ENCODE measurements around the gene TEAD1.

Gene TEAD1

GRCh38 chr11:12789054-12789453, 114.8 kb downstream of the TEAD1 start:
- no peak for DNase-seq (ENCODE audit: low read depth)

- no peak for DNase-seq (ENCODE audit: low read depth)
Observed at GRCh38 chr11:12789596-12790215, 115.5 kb downstream of the TEAD1 start.

DNA sequence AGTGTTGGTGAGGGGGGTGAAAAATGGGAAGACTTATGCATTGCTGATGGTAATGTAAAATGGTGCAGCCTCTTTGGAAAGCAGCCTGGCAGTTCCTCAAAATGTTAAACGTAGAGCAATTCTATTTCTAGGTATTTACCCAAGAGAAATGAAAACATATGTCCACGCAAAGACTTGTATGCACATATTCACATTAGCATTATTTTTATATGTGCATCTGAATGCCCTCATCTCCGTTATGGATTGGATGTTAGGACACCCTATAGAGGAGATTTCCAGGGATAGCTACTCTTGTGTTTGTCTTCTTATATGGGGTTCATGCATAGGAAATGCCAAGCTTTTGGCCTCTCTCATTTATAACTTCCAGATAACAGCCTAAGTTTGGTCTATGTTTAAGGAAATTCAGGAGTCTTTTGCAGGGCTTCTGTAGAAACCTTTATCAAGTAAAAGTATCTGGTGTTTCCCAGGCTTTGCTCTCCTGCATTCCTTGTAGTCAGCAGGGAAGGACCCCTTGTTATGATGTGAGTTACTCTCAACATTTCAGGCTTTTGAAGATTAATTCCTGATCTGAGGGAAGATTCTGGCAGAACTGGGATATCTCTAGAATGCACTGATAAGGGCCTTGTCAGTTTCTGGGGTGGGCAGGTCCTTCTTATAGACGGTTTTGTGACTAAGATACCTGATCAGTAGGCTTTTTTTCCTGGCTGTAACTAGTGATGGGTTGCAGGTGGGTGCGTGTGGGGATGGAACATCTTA, 116.8 kb downstream of the TEAD1 start:
- no peak for DNase-seq (ENCODE audit: low read depth)

DNA sequence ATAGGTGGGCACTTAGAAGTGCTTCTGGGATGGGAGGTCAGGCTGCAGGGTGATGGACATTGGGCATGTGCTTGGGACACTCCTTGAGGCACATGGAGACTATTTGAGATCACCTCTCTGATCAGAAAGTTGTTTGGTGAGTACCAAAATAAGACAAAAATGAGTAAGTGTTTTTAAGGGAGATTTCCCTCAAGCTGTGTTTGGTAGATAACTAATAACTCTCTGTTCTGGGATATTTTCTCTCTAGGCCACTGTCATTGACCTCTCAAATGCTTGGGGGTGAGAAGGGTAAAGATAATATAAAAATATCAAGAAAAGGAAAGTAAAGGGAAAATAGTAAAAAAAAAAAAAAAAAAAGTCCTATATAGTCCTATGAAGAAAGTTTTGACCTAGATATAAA, 117.8 kb downstream of the TEAD1 start:
- no peak for DNase-seq (ENCODE audit: low read depth)

- DNase-seq (ENCODE audit: low read depth) = peak; percentile 60
Observed at GRCh38 chr11:12792590-12792989, 118.4 kb downstream of the TEAD1 start.

- DNase-seq (ENCODE audit: low read depth) = no peak
Observed at GRCh38 chr11:12793065-12793464, 118.8 kb downstream of the TEAD1 start.

- no peak for DNase-seq (ENCODE audit: low read depth)
Observed at GRCh38 chr11:12793506-12793905, 119.3 kb downstream of the TEAD1 start.

DNA sequence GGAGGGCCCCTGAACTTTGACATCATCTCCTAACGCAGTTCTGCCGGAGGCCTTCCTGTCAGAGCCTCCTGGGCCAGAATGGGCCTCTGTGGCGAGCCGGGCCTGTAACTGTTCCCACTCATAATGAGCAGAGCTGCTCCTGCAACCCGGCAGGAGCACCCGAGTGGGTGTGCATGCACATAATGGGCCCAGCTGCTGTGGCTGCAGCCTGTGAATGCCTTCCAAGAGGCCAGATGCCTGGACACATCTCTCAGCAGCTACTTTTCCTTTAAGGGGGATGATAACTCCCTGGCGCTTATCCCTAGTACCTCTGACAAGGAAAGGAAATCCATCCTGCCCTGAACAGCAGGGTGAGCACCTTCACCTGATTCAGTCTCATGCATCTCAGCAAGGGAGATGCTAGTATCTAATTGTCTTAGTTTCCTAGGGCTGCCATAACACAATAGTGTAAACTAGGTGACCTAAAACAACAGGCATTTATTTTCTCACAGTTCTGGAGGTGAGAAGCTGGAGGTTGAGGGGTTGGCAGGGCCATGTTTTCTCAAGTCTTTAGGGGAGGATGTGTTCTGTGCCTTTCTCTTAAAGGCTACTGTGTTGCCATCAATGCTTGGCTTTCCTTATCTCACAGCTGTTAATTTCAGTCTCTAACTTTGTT, 120.5 kb downstream of the TEAD1 start:
- no peak for DNase-seq (ENCODE audit: low read depth)

GRCh38 chr11:12797996-12798395, 123.8 kb downstream of the TEAD1 start:
- DNase-seq (ENCODE audit: low read depth) = no peak

DNA sequence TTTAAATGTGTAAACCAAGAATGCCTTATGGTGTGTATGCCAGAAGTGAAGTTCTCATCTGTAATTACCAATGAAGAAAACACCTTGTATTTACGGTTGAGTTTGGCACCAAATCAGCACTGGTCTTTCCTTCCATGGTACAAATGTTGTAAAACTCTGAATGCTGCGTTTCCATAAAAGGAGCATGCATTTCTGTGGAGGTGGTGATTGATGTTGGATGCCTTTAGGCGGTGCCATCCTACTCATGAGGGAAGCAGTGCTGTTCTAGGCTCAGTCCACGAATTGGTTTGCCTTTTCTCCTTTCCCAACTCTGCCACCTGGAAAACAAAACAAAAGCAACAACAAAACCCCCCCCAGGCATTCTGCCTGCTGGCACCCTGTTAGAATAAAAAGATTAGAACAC, 124.4 kb downstream of the TEAD1 start:
- DNase-seq (ENCODE audit: low read depth) = no peak

DNA sequence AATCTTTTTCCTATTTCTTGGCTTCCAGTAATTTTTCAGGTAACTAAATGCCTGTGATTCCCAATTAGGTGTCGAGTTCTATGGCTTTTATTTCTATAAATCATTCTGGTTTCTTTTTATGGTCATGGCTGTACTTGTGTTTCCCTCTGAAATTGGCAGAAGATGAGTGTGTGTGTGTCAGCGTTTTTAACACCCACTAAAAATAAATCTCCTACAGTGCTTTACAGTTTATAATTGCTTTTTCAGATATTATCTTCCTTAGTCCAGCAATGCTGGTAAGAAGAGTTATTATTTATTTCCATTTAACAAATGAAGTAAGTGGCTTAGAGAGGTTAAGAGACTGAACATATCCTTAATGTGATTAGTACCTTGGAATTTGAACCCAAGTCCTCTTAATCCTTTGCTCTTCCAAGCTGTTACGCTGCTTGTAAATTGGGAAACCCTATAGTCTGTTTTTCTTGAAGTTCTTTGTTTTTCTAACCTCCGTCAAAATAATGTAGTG, 125.2 kb downstream of the TEAD1 start:
- no peak for DNase-seq (ENCODE audit: low read depth)

DNA sequence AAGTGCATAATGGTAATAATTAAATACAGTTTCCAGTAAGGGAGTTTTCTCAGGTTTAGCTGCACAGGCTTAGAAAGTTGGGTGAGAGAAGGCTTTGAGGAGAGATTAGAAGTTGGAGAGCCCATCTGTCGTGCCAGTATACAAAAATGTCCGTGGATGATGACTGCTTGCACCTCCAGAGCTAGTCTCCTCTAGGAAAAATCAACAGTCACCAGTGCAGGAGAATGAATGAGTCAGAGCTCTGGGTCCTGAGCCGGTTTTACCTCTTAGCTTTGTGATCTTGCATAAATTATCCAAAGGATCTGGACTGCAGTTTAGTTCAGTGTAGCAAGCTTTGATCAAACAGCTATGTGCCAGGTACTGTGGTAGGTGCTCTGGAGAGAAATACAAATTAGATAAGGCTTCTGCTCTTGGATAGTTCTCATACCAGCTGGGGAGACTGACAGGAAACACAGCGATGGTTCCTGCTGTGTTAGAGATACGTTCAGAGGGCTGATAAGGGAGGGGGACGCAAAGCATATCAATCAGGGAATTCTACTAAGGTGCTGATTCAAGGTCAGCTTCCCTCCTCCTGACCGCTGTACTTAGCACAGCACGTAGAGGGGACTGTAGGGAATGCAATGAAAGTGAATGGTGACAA, 125.9 kb downstream of the TEAD1 start:
- no peak for DNase-seq (ENCODE audit: low read depth)

DNA sequence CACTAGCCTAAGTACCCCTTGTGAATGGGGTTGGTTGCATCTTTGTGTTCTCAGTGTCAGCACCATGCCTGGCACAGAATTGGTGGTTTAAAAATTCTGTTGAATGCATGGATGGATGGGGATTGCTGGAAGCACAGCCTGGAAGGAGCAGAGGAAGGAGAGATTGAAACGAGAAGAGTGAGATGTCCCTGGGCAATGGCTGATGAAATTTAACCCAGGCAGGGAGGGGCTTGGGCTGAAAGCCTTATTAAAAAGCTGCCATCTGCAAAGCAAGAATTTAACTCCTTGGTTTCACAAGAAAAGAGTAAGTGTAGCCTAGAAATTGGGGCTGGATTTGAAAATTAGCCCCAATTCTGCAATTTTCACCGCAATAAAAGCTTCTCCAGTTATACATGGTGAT, 126.7 kb downstream of the TEAD1 start:
- no peak for DNase-seq (ENCODE audit: low read depth)

DNA sequence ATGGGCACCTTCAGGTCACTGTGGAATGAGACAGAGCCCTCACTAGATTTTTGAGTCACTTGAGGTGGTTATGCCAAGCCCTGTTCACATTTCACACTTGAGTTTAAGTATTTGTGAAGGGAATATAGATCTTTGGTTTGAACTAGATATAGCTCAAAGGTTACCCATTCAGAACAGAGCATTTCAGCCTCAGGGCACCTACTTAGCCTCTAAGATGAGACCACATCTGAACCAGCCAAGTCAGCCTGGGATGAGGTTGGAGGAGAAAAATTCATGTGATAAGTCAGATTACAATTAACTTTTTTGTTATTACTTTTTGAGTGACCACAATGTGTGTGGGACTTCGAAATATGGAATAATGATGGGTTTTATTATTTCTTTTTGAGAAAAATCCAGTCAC, 127.8 kb downstream of the TEAD1 start:
- DNase-seq (ENCODE audit: low read depth) = no peak

DNA sequence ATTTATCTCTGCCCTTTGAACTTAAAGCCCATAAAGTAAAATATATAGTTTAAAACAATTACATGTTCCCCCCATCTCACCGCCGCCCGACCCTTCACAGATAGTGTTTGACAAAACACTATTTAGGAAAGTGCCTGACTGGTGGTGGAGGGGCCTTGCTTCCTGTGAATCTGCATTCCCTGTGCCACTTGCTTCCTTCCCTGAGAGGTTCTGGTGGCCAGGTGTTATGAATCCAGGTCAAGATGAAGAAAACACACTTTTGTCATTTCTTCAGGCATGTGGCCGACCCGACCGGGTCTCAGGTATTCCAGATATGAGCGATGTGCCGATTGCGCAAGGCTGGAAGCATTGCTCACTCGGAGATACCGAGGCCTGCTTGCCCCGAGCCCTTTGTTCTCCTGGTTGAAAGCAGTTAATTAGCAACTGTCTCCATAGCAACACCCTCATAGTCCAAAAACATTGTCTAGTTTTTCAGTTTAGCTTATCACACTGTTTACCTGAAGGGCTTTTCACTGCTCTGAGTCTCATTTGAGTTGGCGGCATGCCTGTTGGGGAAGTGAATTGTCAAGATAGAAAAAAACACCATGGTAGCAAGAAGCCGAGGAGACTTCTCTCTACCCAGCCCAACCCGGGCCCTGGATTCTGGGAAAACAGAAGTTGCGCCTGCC, 128.3 kb downstream of the TEAD1 start:
- peak; percentile 51 for DNase-seq (ENCODE audit: low read depth)

DNA sequence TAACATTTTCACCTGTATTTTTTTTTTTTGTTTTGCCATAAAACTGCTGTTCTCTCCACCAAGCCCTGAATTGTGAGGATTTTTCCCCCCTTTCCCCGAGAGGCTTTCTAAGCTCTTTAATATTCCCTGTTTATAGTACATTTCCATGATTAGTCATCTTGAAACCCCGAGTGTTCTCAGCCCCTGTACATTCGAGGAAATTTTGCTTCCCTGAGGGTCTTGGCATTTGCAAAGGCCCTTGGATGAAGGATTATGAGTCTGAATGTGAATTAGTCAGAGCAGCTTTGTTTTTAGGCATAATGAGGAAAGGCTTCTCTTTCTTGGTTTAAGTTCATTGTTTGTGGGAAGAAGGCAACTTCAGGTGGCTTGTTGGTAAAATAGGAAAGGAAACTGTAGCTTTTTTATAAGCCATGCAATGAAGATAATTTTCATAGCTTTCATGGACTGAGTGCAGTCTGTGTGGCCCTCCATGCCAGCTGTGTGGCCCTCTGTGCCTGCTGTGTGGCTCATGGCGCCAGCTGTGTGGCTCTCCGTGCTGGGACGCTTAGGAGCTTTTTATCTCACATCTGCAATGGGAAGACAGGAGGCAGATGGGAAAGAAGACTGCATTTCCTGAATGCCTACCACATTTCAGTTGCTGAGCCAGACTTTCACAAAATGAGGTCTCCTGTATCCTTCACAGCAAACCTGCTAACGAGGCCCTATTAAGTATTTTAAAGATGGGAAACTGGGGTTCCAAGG, 129.0 kb downstream of the TEAD1 start:
- no peak for DNase-seq (ENCODE audit: low read depth)

DNA sequence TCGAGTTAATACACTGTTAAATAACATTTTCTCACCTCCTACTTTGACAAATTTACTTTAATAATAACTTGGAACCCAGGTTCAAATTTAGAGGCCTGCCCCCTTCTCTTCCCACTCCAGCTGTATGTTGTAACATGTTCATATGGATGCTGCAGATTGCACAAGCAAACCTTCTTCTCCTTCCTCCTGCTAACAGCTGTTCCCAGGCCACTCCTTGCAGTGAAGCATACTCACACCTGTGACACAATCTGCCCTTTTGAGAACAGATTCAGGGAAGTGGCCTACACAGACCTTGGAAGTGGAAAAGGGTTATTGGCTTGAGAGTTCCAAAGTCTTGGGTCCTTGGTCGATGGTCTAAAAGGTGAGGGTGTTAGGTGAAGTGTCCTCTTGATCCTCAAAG, 131.9 kb downstream of the TEAD1 start:
- DNase-seq (ENCODE audit: low read depth) = no peak

DNA sequence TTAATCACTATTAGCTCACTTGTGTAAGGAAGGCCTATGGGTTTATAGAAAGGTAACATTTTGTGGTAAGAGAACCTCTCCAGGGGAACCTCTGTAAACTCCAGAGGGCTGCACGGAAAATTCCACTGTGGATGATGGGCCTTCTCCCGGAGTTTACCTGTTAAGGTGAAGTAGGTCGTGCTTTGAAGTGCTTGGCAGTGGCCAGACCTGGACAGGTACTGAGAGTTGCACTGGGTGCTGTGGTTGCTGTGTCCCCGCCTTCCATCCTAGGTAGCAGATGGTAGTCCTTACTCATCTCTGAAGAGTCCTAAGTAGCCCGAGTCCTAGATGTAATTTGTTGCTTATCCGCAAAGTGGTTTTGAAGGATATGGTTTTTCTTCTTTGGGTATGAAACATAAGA, 133.4 kb downstream of the TEAD1 start:
- DNase-seq (ENCODE audit: low read depth) = no peak

- no peak for DNase-seq (ENCODE audit: low read depth)
Observed at GRCh38 chr11:12808519-12808918, 134.3 kb downstream of the TEAD1 start.

DNA sequence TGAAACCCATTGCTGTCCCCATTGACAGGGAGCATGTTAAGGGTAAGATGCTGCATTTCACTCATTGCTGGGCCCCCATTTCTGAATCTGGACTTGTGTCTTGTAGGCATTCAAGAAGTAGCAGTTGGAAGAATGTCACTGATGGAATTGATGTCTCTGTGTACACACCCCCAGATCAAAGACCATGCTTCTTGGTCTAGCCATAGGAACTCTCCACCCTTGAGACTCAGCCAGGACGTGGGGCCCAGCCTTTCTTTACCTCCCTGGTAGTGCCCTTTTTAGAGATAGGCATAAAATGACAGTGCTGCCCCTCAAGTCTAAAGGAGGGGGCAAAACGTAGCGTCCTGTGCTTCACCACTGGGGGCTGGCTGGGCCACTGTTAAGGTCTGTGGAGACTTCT, 135.1 kb downstream of the TEAD1 start:
- no peak for DNase-seq (ENCODE audit: low read depth)

- DNase-seq (ENCODE audit: low read depth) = no peak
Observed at GRCh38 chr11:12809864-12810567, 135.8 kb downstream of the TEAD1 start.

All from fibroblast of the conjunctiva (primary cell).